Neural cell (in vitro differentiated cells): ENCODE data around the gene GIMAP2. TPM values are rescaled to one million over a fixed set of nuclear protein-coding genes. Genes with fewer than 3 reads are reported as not detected.

Experiments used
- H2AFZ ChIP-seq: fragments of 200-600, 300-800 bp; sonication (generic), shearing (Covaris generic); 2 replicates; pipeline ENCODE4 v1.6.0; 2014; ENCODE audit warnings: low read depth, mild to moderate bottlenecking, antibody characterized with exemption, low read length, moderate library complexity
- H3F3A ChIP-seq: fragments of 200-600 bp; shearing (Covaris generic); 2 replicates; pipeline ENCODE4 v1.6.1; 2016; ENCODE audit warnings: mild to moderate bottlenecking, moderate library complexity, mixed read lengths, antibody characterized with exemption, low read length; ENCODE audit not compliant: insufficient read depth, poor library complexity, severe bottlenecking
- H3K27ac ChIP-seq: fragments of 200-600, 300-800 bp; sonication (generic), shearing (Covaris generic); 2 replicates; pipeline ENCODE4 v1.5.1; 2014; ENCODE audit warnings: mild to moderate bottlenecking, low read length, moderate library complexity
- H3K27me3 ChIP-seq: fragments of 300-800, 200-600 bp; sonication (generic), shearing (Covaris generic); 2 replicates; pipeline ENCODE4 v1.6.0; 2014; ENCODE audit warnings: mild to moderate bottlenecking, low read depth, low read length, moderate library complexity; ENCODE audit not compliant: insufficient read depth
- H3K36me3 ChIP-seq: fragments of 300-800, 200-600 bp; sonication (generic), shearing (Covaris generic); 2 replicates; pipeline ENCODE4 v1.5.1; 2014; ENCODE audit warnings: mild to moderate bottlenecking, antibody characterized with exemption, low read length, moderate library complexity; ENCODE audit not compliant: insufficient read depth
- H3K4me2 ChIP-seq: fragments of 300-800, 200-600 bp; sonication (generic), shearing (Covaris generic); 2 replicates; pipeline ENCODE4 v1.6.0; 2014; ENCODE audit warnings: mild to moderate bottlenecking, low read length
- H3K4me3 ChIP-seq: fragments of 300-800, 200-600 bp; sonication (generic), shearing (Covaris generic); 2 replicates; pipeline ENCODE4 v1.5.1; 2014; ENCODE audit warnings: mild to moderate bottlenecking, low read length, moderate library complexity
- H3K79me2 ChIP-seq: fragments of 200-600 bp; shearing (Covaris generic); replicated peaks from 2 replicates; pipeline ENCODE4 v1.6.0; 2014; ENCODE audit warnings: mild to moderate bottlenecking, low read length, moderate library complexity; ENCODE audit not compliant: insufficient read depth
- H3K9ac ChIP-seq: fragments of 300-800, 200-600 bp; sonication (generic), shearing (Covaris generic); 2 replicates; pipeline ENCODE4 v1.6.1; 2016; ENCODE audit warnings: mild to moderate bottlenecking, low read length, mixed read lengths
- H3K9me2 ChIP-seq: fragments of 200-600 bp; shearing (Covaris generic); 2 replicates; pipeline ENCODE4 v1.6.1; 2016; ENCODE audit warnings: mild to moderate bottlenecking, low read length, mixed read lengths; ENCODE audit not compliant: insufficient read depth
- H3K9me3 ChIP-seq: fragments of 200-600, 300-800 bp; sonication (generic), shearing (Covaris generic); 2 replicates; pipeline ENCODE4 v1.6.1; 2016; ENCODE audit warnings: mild to moderate bottlenecking, mixed run types, low read length, moderate library complexity, mixed read lengths
- H4K20me1 ChIP-seq: fragments of 200-600 bp; shearing (Covaris generic); 2 replicates; pipeline ENCODE4 v1.6.1; 2016; ENCODE audit warnings: mild to moderate bottlenecking, mixed run types; ENCODE audit not compliant: insufficient read depth
- CTCF ChIP-seq: fragments of 450-650 bp; IDR thresholded peaks from 2 replicates; pipeline ENCODE4 v1.5.1; 2014; ENCODE audit warnings: antibody characterized with exemption, mild to moderate bottlenecking, moderate library complexity; ENCODE audit not compliant: poor library complexity, severe bottlenecking
- EP300 ChIP-seq: fragments of 450-650 bp; conservative IDR thresholded peaks from 2 replicates; pipeline ENCODE4 v1.6.1; 2014; ENCODE audit warnings: antibody characterized with exemption, mild to moderate bottlenecking, moderate library complexity; ENCODE audit not compliant: poor library complexity, severe bottlenecking
- EZH2 ChIP-seq: fragments of 200-600, 300-800 bp; shearing (Covaris generic), sonication (generic); IDR thresholded peaks from 2 replicates; pipeline ENCODE4 v1.6.1; 2014; ENCODE audit warnings: antibody characterized with exemption, low read length, borderline replicate concordance, mild to moderate bottlenecking; ENCODE audit not compliant: insufficient read depth, poor library complexity, severe bottlenecking
- MXI1 ChIP-seq: fragments of 450-650 bp; conservative IDR thresholded peaks from 2 replicates; pipeline ENCODE4 v1.6.1; 2014; ENCODE audit warnings: antibody characterized with exemption, mild to moderate bottlenecking; ENCODE audit not compliant: poor library complexity, severe bottlenecking
- POLR2AphosphoS5 ChIP-seq: IDR thresholded peaks from 2 replicates; pipeline ENCODE4 v1.6.1; 2012
- RAD21 ChIP-seq: fragments of 450-650 bp; conservative IDR thresholded peaks from 2 replicates; pipeline ENCODE4 v1.6.1; 2014; ENCODE audit warnings: antibody characterized with exemption, mild to moderate bottlenecking, moderate library complexity
- REST ChIP-seq: IDR thresholded peaks from 2 replicates; pipeline ENCODE4 v1.6.1; 2012; ENCODE audit warnings: borderline replicate concordance
- SMC3 ChIP-seq: fragments of 450-650 bp; conservative IDR thresholded peaks from 2 replicates; pipeline ENCODE4 v1.6.1; 2014; ENCODE audit warnings: antibody characterized with exemption, mild to moderate bottlenecking, moderate library complexity; ENCODE audit not compliant: poor library complexity
- TAF1 ChIP-seq: IDR thresholded peaks from 2 replicates; pipeline ENCODE4 v1.6.1; 2012; ENCODE audit warnings: low read depth
- polyA plus RNA-seq: library from polyadenylated mRNA; depleted of rRNA; stranded (reverse); fragments of >200 nt; gene quantifications from 2 replicates; pipeline ENCODE4 v1.2.3, GENCODE V29; 2014

Gene GIMAP2
- polyA plus RNA-seq, 1 donor from 2014 or later, result not detected

- no peak overlapping the region for H3K4me2 ChIP-seq
- no peaks in the 10 kb centered on the region for H3K9me3 ChIP-seq
- no peak for TF ChIP-seq SMC3
- TF ChIP-seq EP300, result no peak
- TF ChIP-seq CTCF, result no peak
- TF ChIP-seq EZH2, result no peak
- no peak for TF ChIP-seq TAF1
- TF ChIP-seq POLR2AphosphoS5, result no peak
- TF ChIP-seq REST, result no peak
- no peak for TF ChIP-seq MXI1
- TF ChIP-seq RAD21, result no peak
- no peak overlapping the region for H3K4me3 ChIP-seq
- H3K27me3 ChIP-seq, result no peaks in the 10 kb centered on the region
- no peaks in the 10 kb centered on the region for H3K36me3 ChIP-seq
- no peak overlapping the region for H3K9ac ChIP-seq
- H3K79me2 ChIP-seq, result no peaks in the 10 kb centered on the region
- H3F3A ChIP-seq, result no peaks in the 10 kb centered on the region
- no peaks in the 10 kb centered on the region for H4K20me1 ChIP-seq
- no peak overlapping the region for H3K27ac ChIP-seq
- H2AFZ ChIP-seq, result no peak overlapping the region
- no peaks in the 10 kb centered on the region for H3K9me2 ChIP-seq
Measured at GRCh38 chr7:150648353-150649079, 37.0 kb upstream of the GIMAP2 start.

GRCh38 chr7:150649080-150649385 is 36.5 kb upstream of the GIMAP2 start:
- Histone ChIP-seq H2AFZ (no peak overlapping the region), H3K9me3 (no peaks in the 10 kb centered on the region), H3K36me3 (no peaks in the 10 kb centered on the region), H4K20me1 (no peaks in the 10 kb centered on the region), H3K79me2 (no peaks in the 10 kb centered on the region), H3K4me2 (no peak overlapping the region), H3K9me2 (no peaks in the 10 kb centered on the region), H3K9ac (no peak overlapping the region), H3F3A (no peaks in the 10 kb centered on the region), H3K27ac (no peak overlapping the region), H3K4me3 (no peak overlapping the region), H3K27me3 (no peaks in the 10 kb centered on the region)
- TF ChIP-seq CTCF (no peak), SMC3 (no peak), TAF1 (no peak), EP300 (no peak), EZH2 (no peak), RAD21 (no peak), MXI1 (no peak), REST (no peak), POLR2AphosphoS5 (no peak)
